ENCODE results near the gene ACLY. TPM values are rescaled to one million over a fixed set of nuclear protein-coding genes. Genes with fewer than 3 reads are reported as not detected.

ACLY gene
- total RNA-seq (2014; rRNA removed; shearing (Covaris generic)), result 193 and 255 TPM in 2 replicates

DNA sequence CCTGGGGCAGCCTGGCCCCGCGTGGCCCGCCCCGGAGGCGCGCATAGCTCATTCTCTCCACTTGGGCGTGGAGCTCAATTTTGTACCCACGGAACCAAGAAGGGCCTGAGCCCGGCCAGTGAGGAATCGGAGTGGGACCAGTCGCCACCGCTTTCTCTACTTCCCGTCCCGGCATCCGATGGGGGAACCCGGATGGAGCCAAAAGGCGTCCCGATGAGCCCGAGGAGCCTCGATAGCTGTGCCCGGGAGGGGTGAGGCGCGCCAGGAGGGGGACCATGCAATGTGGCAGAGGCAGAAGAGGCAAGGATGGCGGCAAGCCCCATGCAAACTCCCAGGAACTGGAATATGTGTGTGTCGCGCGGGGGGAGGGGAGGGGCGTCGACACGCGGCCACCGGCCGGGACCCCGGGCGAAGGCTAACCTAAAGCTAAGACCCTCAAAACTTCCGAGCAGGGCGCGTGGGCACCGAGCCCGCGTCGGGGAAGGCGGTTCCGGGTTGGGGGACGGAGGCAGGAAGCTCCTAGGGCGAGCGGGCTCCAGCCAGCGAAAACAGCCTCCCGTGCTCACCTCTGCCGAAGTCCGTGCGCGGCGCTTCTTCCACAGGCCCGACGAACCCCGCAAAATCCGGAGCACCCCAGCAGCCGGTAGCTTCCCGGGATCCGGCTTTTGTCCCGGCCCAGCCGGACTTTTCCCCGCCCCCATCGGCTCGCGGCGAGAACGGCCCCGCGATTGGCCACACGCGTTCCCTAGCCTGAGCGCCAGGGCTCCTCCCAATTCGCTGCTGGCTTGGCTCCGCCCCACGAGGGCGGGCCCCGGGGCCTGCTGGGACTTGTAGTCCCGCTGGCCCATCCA is at the start of gene ACLY:
TSS of gene ACLY (minus strand) at position 638 of the 851 bp plus-strand sequence. CDS start 5,078 bp downstream, outside the sequence.
- peak; percentile 98 for DNase-seq (ENCODE audit: low spot score)
- in situ Hi-C loops (cut with HindIII; ENCODE audit: low sequenced_read_pairs), result no loop called here

DNA sequence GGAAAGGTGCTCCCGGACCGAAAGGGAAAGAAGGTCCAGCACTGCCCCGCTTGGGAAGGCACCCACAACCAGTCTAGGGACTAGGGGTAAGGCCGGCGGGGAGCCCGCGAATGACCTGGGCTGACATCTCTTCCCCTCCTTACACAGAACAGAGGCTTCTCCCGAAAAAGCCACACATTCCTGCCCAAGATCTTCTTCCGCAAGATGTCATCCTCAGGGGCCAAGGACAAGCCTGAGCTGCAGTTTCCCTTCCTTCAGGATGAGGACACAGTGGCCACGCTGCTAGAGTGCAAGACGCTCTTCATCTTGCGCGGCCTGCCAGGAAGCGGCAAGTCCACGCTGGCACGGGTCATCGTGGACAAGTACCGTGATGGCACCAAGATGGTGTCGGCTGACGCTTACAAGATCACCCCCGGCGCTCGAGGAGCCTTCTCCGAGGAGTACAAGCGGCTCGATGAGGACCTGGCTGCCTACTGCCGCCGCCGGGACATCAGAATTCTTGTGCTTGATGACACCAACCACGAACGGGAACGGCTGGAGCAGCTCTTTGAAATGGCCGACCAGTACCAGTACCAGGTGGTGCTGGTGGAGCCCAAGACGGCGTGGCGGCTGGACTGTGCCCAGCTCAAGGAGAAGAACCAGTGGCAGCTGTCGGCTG is 49.3 kb upstream of the ACLY start:
- no peak for DNase-seq (ENCODE audit: low spot score)
- in situ Hi-C loops (cut with HindIII; ENCODE audit: low sequenced_read_pairs), result no loop called here

DNA sequence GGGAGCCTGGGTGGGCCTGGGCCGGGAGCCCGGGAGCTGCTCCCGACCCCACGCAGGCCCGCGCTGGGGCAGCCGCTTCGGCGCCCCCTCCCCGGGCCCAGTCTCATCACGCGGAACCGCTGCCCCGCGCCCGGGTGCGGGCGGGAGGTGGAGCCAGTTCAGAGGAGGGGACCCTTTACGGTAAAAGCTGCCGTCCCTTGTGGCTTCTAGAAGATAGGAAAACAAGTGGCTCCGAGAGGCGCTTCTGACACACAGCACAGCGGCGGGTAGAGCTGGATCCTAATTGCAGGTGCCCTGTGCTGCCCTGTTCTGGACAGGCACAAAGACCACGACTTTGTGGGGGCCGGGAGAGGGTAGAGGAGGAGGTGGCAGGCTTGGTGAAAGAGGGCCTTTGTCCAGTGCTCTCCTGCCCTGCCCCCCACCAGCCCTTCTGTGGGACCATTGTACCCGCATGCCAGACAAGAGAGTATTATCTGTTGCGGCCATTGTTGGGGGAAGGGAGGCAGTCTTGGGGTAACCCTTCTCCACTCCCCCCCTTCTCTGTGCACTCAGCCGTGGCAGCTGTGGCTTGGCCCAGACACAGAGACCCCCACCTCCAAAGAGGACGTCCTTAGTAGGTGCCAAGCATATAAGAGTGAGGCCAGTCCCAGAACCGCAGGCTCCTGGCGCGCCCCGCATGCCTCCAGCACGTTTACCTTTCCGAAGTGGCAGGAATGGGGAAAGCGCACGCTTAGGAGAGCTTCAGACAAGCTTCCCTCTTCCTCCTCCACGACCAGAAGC is 48.6 kb upstream of the ACLY start:
- DNase-seq (ENCODE audit: low spot score), result peak; percentile 35
- in situ Hi-C loops (cut with HindIII; ENCODE audit: low sequenced_read_pairs), result no loop called here

DNA sequence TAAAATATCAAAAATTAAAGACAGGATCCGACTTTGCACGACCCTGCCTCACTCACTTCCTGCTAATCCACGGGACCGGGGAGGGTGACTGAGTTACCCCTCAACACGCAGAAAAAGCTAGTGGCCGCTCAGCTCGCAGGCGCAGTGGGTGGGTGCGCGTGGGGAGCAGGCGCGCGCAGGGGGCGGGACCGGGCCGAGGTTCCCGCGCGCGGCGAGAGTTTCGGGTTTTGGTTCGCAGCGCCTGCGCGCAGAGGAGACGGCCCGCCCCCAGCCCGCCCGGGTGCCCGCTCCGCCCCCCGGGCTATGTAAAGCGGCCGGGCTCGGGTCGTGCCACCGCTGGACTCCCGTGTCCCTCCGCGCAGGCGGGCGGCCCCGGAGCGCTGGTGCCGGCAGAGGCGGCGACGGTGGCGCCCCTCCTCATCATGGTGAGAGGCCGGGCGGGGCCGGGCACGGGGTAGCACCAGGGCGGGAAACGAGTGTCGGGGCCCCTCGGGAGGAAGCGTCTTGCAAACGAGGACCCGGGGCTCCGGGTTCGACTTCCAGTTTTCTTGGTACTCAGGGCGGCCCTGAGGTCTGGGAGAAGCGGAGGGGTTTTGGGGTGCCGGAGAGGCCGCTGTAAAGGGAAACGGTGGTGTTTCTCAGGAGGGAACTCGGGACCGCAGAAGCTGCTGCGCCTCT is 47.9 kb upstream of the ACLY start, which contains the start of gene CNP:
TSS of gene CNP (plus strand) at position 333 of the 678 bp plus-strand sequence. CDS start at position 423, 90 bp downstream.
- in situ Hi-C loops (cut with HindIII; ENCODE audit: low sequenced_read_pairs), result no loop called here
- peak; percentile 84 for DNase-seq (ENCODE audit: low spot score)

DNA sequence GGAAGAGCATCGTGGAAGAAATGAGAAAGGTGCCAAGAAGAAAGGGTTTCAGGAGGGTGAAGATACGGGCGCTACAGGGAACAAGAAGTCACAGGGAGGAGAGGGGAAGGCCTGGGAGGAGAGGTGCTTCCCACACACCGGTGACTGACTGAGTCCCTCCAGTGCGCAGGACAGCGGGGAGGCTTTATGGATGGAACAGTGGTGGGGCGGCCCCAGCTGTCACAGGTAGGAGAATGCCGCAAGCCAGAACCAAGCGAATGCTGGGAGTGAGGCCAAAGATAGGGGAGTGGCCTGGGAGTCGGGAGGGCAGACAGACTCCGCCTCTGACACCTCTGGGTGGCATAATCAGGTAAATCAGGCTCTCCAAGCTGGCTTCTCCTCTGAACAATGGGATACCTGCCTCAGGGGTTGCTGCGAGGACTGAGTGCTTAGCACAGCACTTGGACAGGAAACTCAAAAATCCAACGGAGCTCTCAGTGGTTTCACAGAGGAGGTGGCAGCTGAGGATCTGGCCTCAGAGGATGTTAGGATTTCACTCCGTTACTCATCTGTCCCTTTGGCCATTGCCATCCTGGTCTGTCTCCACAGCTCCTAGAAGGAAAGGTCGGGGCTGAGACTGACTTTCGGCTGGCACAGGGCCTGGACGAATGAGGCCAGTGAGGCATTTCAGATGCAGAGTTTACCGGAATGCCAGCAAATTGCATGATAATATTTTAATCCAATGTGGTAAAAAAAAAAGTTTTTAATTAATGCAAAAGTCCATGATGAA is 47.1 kb upstream of the ACLY start:
- in situ Hi-C loops (cut with HindIII; ENCODE audit: low sequenced_read_pairs), result no loop called here
- peak; percentile 83 for DNase-seq (ENCODE audit: low spot score)

DNA sequence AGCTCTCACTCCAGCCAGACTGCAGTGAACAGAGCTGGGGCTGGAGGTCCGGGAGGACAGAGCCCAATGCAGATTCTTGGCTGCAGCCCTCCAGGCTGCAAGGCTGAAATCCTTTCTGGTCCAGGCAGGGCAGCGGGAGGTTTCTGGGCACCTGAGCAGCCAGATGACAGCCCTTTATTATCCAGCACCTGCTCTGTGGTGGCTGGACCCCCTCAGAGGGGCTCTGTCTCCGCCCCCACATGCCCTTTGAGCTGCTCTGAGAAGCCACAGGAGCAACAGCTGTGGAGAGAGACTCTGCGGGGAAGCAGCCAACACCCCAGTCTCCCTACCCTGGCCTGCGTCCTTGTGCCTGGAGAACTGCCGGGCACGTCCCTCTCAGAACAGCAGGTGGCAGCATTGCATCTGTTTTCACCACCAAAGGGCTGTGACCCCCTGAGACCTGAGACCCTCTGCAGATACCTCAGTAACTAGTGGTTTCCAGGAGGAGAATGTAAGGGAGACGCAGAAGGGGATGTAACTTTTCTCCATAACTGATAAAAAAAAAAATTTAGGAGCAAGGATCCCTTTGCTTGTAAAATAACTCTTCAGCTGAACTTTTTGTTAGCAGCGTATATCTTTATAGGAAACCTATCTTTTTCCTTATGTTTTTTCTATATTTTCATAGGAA is 44.1 kb upstream of the ACLY start:
- peak; percentile 81 for DNase-seq (ENCODE audit: low spot score)
- in situ Hi-C loops (cut with HindIII; ENCODE audit: low sequenced_read_pairs), result no loop called here

DNA sequence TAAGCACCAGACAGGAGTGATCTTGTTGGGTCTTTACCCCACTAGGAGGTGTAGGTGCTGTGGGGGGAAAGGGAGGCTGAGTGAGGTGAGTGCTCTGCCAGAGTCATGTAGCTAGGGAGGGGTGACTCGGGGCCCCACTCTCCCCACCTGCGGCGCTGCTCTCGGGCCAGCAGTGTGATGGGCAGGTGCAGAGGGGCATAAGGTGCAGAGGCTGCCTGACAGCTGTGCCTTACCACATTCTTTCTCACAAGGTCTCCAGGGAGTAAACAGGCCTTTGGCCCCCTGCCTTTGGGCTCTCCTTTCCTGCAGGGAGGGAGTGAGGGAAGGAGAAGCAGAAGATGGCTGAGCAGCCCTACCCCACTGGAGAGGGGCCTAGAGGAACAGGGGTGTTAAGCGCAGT is 43.4 kb upstream of the ACLY start:
- in situ Hi-C loops (cut with HindIII; ENCODE audit: low sequenced_read_pairs), result no loop called here
- no peak for DNase-seq (ENCODE audit: low spot score)

DNA sequence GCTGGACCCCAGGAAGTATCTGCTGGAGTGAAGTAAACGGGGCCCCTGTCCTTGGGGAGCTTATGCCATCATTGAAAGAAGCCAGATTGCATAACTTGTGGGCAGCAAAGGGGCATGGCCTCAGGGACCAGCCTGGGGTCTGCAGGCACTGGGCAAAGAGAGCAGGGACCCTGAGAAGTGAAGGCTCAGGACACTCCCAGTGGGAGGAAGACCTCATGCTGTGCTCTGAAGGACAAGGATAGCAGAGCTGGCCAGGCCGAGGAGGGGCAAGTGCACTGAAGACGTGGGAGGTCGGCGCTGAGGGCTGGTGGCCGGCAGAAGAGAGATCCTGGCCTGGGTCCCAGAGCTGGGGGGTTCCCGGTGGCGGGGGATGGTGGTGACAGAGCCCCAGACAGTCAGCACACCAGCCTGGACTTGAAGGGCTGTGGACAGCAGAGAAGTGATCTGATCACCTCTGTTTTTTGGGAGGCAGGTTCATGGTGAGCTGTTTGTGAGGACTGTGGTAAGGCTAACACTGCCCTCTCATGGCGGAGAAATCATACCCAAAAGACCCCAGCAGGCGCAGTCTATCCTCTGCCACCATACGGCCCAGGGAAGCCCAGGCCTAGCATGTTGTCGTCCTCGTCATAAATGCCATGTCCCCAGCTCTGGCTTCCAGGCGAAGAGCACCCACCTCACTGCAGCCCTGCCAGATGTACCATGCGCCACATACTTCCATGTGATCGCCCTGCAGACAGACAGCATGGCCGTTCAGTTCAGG is 40.8 kb upstream of the ACLY start:
- DNase-seq (ENCODE audit: low spot score), result peak; percentile 41
- in situ Hi-C loops (cut with HindIII; ENCODE audit: low sequenced_read_pairs), result loop anchor here (10.0 kb wide), 2 partner anchors 155 to 235 kb away; no protein-coding TSS in a partner anchor

DNA sequence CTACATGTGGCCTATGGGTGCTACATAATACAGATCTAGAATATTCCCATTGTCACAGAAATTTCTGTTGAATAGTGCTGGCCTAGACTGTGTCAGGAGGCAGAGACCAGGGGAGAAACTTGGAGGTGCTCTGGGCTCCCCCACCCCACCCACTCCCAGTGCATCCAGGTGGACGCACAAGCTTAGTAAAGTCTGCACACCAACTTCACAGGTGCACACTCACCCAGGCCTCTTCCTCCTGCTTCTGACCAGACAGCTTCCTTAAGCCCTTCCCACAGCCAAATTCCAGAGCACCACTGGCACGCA is 40.2 kb upstream of the ACLY start:
- no peak for DNase-seq (ENCODE audit: low spot score)
- in situ Hi-C loops (cut with HindIII; ENCODE audit: low sequenced_read_pairs), result loop anchor here (10.0 kb wide), 2 partner anchors 154 to 234 kb away; no protein-coding TSS in a partner anchor

DNA sequence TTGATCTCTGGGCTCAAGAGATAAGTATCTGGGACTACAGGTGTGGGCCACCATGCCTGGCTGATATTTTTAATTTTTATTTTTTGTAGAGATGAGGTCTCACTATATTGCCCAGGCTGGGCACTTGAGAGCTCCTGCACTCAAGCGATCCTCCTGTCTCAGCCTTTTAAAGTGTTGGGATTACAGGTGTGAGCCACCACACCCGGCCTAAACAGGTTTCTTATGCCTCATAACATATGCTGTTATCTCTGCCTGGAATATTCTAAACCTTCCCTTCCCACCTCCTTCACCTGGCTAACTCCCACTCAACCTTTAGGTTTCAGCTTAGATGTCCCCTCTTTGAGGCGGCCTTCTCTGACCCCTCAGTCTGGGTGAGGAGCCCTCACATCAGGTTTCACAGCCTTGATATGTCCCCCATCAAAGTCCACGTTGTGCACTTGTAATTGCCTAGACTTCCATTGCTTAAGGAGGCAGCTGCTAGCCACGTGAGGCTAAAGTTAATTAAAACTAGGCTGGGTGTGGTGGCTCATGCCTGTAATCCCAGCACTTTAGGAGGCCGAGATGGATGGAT is 39.2 kb upstream of the ACLY start:
- DNase-seq (ENCODE audit: low spot score), result no peak
- in situ Hi-C loops (cut with HindIII; ENCODE audit: low sequenced_read_pairs), result loop anchor here (10.0 kb wide), 2 partner anchors 153 to 233 kb away; no protein-coding TSS in a partner anchor

DNA sequence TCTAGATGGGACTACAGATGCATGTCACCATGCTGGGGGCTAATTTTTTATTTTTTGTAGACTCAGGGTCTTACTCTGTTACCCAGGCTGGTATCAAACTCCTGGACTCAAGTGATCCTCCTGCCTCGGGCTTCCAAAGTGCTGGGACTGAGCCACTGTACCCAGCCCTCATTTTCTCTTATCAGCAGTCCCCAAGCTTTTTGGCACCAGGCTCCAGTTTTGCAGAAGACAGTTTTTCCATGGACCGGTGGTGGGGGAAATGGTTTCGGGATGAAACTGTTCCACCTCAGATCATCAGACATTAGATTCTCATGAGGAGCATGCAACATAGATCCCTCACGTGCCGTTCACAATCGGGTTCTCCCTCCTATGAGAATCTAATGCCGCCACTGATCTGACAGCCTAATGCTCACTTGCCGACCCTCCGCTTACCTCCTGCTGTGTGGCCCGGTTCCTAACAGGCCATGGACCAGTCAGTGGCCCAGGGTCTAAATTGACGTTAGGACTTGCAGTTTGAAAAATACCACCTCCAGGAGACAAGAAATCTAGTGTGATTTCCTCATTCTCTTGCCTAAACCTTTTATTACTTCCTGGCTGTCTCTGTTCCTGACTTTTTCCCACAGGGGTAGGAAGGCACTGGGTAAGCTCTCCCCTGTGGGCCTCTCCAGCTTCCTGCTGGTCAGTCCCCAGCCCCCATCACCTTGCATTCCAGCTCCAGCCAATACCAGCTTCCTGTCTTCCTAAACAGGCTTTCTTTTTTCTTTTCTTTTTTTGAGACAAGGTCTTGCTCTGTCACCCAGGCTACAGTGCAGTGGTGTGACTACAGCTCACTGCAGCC is 38.5 kb upstream of the ACLY start:
- in situ Hi-C loops (cut with HindIII; ENCODE audit: low sequenced_read_pairs), result loop anchor here (10.0 kb wide), 2 partner anchors 152 to 232 kb away; no protein-coding TSS in a partner anchor

DNA sequence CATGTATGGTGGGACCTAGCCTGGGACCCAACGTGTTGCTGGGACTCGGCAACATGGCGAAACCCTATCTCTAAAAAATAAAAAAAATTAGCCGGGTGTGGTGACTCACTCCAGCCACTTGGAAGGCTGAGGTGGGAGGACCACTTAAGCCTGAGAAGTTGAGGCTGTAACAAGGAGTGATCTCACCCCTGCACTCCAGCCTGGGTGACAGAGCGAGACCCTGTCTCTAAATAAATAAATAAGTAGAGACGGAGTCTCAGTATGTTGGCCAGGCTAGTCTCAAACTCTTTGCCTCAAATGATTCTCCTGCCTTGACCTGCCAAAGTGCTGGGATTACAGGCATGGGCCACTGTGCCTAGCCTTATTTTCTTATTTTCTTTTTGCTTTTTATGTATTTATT is 37.8 kb upstream of the ACLY start:
- DNase-seq (ENCODE audit: low spot score), result no peak
- in situ Hi-C loops (cut with HindIII; ENCODE audit: low sequenced_read_pairs), result loop anchor here (10.0 kb wide), 2 partner anchors 152 to 232 kb away; no protein-coding TSS in a partner anchor

More for the DNA sequence above, 38.5 kb upstream of the ACLY start:
- no peak for DNase-seq (ENCODE audit: low spot score)

DNA sequence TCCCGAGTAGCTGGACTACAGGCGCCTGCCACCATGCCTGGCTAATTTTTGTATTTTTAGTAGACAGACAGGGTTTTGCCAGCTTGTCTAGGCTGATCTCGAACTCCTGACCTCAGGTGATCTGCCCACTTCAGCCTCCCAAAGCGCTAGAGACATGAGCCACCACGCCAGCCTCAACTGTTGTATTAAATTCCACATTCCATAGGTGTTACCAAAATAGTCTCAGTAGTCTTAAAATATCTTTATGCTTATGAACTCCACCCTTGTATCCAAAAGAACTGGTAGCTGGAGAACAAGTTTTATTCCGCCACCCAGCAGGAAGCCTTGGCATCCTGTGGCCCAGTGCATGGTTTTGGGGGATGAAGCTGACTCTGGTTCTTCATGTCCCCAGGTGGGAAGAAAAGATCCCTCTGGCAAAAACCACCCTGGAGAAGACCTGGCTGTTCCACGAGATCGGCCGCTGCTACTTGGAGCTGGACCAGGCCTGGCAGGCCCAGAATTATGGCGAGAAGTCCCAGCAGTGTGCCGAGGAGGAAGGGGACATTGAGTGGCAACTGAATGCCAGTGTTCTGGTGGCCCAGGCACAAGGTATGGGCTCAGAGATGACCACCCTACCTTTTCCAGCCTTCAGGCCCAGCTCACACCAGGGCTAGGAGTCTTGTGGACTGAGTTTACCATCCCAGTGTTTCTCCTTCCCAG is 30.2 kb upstream of the ACLY start:
- DNase-seq (ENCODE audit: low spot score), result no peak
- in situ Hi-C loops (cut with HindIII; ENCODE audit: low sequenced_read_pairs), result no loop called here

DNA sequence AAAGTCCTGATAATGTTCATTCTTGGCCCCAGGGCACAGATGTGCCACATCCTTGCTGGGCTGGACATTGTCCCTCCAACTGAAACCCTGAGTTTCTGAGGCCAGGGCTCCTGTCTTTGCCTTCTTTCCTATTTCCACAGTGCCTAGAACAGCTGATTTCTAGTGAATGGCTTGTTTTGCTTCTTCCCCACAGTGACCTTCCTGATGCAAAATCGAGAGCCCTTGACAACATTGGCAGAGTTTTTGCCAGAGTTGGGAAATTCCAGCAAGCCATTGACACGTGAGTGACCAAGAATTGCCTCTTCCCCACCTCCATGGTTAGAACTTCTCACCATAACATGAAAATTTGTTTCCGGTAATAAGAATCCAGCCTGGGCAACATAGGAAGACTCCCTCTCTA is 26.2 kb upstream of the ACLY start:
- in situ Hi-C loops (cut with HindIII; ENCODE audit: low sequenced_read_pairs), result no loop called here
- DNase-seq (ENCODE audit: low spot score), result no peak

DNA sequence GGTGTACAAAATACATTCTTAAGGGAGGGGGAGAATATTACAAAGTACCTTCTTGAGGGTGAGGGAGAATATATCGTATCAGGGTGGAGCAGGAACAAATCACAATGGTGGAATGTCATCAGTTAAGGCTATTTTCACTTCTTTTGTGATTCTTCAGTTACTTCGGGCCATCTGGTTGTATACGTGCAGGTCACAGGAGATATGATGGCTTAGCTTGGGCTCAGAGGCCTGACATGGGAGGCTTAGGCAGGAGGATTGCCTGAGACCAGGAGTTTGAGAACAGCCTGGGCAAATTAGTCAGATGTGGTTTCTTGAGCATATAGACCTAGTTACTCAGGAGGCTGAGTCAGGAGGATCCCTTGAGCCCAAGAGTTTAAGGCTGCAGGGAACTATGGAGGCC is 24.7 kb upstream of the ACLY start:
- DNase-seq (ENCODE audit: low spot score), result no peak
- in situ Hi-C loops (cut with HindIII; ENCODE audit: low sequenced_read_pairs), result no loop called here

Measured in G401 (cell line).